ENCODE results near the gene TUT4.
A peak's percentile ranks its signal among the peaks of the same experiment; 100 is the strongest.

TUT4 gene

DNA sequence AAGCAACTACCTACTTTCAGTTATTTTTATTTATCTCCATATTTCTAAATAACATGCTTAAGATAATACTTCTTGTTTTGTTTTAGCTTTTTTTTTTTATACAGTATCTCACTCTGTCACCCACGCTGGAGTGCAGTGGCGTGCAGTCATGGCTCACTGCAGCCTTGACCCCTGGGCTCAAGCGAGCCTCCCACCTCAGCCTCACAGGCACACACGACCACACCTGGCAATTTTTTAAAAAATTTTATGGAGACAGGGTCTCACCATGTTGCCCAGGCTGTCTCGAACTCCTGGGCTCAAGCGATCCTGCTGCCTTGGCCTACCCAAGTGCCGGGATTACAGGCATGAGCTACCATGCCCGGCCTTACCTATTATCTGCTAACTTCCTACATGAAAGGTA, 20.6 kb downstream of the TUT4 start:
- DNase-seq (ENCODE audit: low spot score) = no peak

DNA sequence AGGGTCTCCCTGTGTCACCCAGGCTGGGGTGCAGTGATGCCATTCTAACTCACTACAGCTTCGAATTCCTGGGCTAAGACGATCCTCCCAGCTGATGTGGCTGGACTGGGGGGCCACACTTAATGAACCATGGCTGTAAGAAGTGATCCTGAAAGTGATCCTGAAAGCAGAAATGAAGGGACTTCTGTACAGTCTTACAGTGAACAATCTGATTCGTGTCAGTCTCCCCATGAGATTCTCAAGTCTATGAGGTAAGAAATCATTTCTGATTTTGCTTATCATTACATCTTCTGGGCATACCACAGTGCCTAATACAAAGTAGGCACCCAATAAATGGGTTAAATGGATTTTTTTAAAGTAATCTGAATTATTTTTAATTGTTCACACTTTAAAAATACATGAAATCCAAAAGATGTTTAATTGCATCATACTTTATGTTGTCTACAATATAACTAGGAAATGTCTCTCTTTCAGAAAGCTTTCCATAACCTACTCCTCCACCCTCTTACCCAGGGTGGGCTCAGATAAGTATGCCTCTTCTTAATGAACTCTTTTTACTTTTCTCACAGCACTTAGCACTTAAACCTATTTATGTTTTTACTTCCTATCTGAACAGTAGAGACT, 21.5 kb downstream of the TUT4 start:
- DNase-seq (ENCODE audit: low spot score) = no peak

DNA sequence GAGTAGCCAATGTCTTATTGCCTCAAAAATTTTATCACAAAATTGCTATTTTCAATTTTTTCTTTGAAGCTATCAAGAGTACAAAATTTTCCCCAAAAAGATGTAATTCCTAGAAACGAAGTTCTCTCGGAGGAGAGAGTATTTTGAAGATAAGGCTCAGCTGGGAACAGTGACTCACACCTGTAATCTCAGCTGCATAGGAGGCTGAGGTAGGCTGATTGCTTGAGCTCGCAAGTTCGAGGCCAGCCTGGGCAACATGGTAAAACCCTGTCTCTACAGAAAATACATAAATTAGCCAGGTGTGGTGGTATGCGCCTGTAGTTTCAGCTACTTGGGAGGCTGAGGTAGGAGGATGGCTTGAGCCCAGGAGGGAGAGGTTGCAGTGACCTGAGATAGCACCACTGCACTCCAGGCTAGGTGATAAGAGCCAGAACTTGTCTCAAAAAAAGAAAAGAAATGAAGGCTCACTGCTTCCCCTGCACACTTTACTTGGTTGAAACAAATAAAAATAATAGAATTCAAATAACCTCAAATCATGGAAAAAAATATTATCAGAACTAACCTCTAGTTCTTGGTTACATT, 22.2 kb downstream of the TUT4 start:
- DNase-seq (ENCODE audit: low spot score) = no peak

DNA sequence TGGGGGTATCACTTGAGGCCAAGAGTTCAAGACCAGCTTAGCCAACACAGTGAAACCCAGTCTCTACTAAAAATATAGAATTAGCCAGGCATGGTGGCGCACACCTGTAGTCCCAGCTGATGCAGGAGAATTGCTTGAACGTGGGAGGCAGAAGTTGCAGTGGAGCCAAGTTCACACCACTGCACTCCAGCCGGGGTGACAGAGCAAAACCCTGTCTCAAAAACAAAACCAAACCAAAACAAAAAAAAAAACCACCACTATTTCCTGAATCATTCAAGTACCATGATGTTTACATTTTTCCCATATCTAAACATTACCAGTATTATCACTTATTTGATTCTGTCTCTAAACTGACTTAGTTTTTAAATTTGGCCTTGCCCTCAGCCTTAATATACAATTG, 29.5 kb downstream of the TUT4 start:
- DNase-seq (ENCODE audit: low spot score) = peak; percentile 28

DNA sequence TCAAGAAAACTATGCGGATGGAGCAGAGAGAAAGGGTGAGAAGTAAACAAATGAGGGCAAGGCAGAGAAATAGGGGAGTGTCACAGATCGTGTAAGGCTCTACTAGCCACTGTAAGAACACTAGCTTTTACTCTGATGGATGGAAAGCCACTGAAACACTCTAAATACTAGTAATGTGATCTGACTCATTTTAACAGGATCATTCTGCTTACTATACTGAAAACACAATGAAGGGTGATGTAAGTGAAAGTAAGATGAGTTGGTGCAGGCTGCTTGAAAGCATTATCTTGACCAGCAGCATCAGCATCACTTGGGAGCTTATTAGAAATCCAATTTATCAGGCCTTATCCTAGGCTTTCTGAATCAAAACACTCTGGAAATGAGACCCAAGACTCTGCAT, 32.7 kb downstream of the TUT4 start:
- no peak for DNase-seq (ENCODE audit: low spot score)

DNA sequence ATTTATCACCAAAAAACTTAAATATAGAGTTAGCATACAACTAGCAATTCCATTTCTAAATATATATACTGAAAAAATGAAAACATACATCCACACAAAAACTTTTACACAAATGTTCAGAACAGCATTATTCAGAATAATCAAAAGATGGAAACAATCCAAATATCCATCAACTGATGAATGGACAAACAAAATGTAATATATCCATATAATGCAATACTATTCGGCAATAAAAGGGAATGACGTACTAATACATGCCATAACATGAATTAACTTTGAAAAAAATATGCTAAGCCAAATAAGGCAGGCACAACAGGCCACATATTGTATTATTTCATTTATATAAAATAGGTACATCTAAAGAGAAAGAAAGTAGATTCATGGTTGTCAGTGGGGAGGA, 33.9 kb downstream of the TUT4 start:
- DNase-seq (ENCODE audit: low spot score) = no peak

DNA sequence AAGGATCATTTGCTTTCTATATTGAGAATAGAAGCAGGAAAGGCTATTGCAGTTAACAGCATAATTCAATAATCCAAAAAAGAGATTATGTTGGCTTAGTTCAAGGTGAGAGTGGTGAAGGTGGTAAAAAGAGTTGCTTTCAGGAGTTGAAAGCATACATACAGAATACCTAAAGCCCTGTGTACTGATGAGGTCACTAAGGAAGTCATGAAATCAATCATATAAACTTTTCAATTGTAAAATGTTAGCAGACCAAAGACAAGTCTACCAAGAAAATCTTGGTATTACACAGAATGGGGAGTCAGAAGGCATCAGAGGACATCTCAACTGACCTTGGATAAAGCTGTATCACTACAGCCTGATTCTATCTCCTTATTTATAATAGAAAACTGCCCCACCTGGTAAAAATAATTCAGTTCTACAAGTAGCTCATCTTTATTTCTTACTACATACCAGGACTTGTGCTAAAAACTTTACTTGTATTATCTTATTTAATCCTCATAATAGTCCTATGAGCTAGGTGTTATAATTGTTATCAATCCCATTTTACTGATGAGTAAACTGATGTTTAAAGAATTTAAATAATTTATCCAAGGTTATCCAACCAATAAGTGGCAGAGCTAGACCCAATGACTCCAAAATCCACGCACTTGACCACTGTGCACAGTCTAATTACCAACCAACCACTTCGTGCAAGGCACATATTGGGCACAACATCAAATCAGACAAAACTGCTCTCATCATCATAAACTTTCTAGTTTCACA, 40.9 kb downstream of the TUT4 start:
- DNase-seq (ENCODE audit: low spot score) = no peak

DNA sequence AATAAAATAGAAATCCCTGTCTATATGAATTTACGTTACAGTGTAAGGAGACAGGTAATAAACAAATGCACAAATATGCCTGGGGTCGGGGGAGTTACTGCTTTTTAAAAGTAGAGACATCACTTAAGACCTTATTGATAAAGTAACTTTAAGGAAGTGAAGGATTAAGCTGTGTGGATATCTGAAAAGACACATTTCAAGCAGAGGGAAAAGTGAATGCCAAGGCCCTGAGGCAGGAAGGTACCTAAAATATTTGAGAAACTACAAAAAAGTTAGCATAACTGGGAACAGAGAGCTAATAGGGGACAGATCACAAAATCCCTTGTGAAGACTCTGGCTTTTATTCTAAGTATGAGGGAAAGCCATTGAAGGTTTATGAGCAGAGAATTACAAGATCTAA, 41.5 kb downstream of the TUT4 start:
- no peak for DNase-seq (ENCODE audit: low spot score)

DNA sequence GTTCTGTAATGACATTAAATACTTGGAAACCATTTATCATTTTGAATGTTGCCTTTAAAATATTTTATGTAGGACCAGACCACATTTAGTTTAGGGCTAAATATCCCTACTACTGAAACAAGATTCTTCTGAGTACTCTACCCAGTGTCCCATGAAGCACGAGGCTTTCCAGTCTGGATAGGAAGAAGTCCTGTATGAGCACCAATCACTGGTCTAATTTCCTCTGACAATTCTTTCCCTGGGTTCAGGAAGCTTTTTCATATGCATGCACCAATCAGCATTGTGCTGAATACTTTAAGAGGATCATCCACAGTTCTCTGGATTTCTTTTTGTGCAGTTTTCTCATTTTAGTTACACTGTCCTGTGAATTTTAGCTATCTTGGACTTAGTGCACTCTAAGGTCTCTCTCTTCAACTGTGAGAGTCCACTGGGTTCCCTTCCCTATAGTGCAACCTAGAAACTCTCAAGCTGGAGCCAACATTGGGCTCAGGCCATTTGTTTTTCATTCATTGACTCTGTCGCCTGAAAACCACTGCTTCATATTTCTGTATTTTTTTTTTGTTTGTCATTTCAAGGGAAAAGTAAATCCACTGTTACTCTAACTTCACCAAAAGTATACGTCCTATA, 45.9 kb downstream of the TUT4 start:
- no peak for DNase-seq (ENCODE audit: low spot score)

DNA sequence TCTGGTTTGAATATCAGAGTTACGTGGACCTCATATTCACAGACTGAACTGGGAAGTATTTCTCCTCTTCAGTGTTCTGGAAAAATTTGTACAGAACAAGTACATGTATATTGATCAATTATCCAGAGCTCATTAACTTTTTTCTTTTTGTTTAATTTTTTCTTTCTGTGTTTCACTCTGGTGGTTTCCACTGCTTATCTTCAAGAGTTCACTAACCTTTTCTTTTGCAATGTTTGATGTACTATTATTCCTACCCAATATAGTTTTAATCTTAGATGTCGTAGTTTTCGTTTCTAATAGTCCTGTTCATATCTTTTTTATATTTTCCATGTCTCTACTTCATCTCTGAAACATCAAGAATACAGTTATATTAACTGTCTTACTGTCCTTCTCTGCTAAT, 46.5 kb downstream of the TUT4 start:
- no peak for DNase-seq (ENCODE audit: low spot score)

DNA sequence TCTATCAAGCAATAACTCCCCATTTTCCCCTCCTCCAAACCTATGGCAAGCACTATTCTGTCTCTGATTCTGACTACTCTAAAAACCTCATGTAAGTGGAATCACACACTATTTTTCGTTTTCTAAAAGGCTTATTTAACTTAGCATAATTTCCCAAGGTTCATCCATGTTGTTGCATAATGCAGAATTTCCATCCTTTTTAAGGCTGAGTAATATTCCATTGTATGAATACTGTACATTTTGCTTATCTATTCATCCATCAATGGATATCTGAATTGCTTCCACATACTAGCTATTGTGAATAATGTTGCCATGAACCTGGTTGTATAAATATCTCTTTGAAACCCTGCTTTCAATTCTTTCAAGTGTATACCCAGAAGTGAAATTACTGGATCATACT, 48.2 kb downstream of the TUT4 start:
- no peak for DNase-seq (ENCODE audit: low spot score)

DNA sequence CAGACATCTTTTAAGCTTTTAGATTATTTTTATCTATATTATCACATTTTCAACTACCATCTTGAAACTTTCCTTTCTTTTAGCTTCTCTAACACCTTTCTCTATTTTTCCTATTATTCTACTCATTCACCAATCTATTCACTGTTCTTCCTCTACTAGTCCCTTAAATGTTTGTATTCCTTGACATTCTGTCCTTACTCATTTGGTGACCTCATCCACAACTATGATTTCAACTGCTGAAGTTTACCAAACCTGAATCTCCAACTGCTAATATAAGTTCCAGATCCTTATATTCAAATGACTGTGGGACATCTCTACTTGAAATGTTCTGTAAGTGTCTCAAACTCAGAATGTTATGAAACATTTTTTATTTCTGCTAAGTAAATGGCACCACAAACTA, 49.2 kb downstream of the TUT4 start:
- no peak for DNase-seq (ENCODE audit: low spot score)

DNA sequence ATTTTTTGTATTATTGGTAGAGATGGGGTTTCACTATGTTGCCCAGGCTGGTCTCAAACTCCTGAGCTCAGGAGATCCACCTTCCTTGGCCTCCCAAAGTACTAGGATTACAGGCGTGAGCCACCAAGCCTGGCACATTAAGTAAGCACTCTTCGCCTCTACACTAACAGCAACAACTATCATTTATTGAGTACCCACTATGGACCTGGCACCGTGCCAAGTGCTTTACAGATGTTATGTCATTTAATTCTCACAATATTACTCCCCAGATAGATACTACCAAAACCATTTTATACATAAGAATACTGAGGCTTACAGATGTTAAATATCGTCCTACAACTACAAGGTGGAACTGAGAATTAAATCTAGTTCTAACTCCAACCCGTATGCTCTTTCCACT, 50.1 kb downstream of the TUT4 start:
- DNase-seq (ENCODE audit: low spot score) = no peak

DNA sequence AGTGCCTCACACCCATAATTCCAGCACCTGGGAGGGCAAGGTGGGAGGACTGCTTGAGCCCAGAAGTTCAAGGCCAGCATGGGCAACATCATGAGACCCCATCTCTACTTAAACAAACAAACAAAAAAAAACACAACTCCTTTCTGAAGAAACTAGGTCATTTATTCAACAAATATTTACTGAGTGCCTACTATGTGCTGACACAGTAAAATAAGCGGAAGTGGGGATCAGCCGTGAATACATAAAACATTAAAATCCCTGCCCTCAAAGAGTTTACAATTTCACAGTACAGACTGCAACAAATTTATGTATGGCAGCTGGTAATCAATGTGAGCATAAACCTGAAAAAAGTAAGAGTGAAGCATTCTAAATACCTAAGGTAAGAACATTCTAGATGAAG, 65.3 kb downstream of the TUT4 start:
- no peak for DNase-seq (ENCODE audit: low spot score)

DNA sequence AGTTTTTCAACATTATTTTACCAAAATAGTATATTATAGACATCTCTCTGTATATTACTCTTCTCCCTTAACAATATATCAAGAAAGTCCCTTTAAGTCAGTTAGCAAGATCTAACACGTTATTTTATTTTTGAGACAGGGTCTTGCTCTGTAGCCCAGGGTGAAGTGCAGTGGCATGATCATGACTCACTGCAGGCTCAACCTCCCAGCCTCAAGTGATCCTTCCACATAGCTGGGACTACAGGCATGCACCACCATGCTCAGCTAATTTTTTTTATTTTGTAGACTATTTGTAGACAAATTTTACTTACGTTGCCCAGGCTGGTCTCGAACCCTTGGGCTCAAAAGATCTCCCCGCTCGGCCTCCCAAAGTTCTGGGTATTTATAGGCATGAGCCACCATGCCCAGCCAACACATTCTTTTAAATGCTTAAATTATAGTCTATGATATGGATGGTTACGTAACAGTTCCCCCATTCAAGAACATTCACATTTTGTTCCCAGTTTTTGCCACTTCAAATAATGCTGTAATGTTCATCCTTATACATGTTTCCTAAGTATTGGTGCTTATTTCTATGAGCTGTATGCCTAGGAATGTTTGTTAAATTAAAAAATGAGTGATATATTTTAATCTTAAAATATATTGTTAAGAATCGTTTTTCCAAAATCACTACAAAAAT, 70.4 kb downstream of the TUT4 start:
- no peak for DNase-seq (ENCODE audit: low spot score)

DNA sequence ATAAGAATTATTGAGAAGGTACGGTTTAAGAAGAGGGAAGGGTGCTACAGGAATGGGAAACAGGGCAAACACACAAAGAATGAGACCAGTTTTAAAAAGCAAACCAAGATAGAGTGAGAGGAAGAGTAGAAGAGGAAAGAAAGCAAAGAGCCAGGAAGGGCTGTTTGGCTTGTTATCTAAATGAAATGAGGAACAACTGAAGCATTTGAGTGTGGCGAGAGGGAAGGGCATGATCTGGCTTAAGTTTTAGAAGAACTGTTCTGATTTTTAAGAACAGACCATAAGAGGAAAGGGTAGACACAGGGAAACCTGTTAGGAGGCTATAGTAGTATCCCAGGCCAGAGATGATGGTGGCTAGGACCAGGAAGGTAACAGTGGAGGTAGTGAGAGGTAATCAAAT, 73.8 kb downstream of the TUT4 start:
- DNase-seq (ENCODE audit: low spot score) = no peak

DNA sequence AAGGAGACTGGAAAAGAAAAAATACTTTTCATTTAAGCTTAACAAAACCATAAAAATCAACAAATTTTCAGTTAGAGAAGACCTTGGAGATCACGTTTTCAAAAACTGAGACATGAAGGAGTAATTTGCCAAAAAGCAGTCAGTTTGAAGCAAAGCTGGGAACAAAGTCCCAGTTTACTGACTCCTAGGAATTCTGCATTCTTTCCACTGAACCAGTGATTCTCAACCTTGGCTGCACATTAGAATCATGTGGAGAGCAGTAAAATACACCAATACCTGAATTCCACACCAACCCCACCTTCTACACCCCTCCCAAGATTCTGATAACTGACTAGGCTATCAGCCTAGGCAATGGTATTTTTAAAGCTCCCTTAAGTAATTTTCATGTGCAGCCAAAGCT, 75.0 kb downstream of the TUT4 start:
- no peak for DNase-seq (ENCODE audit: low spot score)

DNA sequence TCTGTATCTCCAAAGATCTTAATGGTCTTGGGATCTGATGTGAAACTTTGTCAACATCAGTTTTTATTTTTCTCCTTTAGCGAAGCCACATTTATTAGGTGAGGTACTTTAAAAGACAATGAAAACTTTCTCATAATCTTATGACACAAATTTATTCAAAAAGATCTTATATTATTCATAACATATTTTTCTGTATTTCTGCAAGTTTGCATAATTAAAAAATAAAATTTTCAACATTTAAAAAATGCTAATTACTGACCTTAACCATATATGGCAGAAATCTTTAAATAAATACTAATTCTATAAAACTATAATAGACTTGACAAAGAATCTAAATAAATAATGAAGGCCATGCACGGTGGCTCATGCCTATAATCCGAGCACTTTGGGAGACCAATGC, 75.9 kb downstream of the TUT4 start:
- no peak for DNase-seq (ENCODE audit: low spot score)

DNA sequence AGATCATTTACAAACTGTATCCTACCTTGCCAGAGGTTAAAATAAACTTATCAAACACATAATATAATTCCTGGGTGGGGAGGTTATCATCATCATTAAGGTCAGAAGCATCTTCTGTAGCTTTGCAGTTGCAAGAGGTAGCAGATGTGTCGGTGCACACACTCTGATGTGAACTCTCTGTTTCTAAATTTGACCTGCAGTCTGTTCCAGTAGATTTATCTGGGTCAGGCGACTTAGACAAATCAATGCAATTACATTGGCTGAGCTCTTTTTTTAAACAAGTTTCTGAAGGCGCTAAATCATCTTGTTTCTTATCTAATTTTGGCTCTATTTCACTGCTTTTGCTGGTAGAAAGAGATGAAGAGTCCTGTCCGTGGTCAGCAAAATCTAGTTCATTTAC, 78.1 kb downstream of the TUT4 start:
- no peak for DNase-seq (ENCODE audit: low spot score)

DNA sequence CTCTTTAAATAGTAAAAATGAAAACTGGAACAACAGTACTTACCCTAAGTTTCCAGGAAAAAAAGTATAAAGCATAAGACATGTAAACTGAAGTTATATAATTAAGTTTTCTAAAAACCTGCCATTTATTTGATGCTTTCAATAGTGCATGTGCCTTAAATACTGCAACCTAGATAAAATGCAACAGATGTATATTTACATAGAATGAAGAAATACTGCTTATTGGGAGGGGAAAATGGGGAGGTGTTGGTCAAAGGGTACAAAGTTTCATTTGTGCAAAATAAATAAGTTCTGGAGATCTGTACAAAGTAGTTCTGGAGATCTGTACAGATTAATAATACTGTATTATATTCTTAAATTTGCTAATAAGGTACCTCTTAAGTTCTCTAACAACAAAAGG, 79.9 kb downstream of the TUT4 start:
- DNase-seq (ENCODE audit: low spot score) = no peak

DNA sequence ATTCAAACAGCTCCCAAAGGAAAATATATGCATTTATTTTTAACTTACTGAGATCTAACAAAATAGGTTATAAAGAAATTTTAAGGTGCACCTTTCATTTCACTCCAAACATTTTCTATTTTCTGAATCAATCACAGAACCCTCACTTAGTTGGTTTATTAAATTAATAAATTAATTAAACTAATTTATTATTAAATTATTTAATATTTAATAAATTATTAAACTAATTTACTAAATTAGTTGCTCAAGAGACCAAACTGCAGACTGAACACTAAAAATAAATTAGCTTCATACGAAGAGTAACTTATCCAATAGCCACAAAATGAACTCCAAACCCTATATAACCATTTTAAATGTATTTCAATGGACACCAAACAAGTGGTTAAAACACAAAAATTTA, 80.5 kb downstream of the TUT4 start:
- DNase-seq (ENCODE audit: low spot score) = no peak

DNA sequence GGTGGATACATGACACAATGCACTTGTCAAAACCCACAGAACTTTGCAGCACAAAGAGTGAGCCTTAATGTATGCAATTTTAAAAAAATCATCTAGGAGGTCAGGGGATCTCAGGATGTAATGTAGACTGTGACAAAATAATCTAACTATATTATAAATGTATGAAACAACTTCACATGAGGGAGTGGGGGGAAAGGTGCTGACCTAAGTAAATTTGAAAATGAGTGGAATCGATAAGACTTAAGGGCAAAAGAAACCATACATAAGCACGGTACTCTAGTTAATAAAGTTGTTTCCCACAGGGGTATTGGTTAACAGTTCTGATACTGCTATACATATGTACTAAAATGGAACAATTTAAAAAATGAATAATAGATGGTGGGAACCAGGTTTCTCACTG, 83.8 kb downstream of the TUT4 start:
- no peak for DNase-seq (ENCODE audit: low spot score)

DNA sequence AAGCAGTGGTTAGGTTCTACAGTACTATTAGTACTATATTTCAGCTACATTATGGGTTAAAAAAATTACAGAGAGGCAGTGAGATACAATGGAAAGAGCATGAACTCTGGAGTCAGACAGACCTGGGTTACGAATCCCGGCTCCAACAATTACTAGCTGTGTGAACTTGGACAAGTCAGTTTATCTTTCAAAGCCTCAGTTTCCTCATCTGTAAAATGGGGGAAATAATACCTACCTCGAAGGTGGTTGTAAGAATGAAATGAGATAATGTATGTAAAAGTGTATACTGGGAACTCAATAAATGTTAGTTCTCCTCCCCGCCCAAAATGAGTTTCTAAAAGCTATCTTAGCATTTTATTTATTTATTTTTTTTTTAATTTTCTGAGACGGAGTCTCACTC, 89.0 kb downstream of the TUT4 start:
- no peak for DNase-seq (ENCODE audit: low spot score)
